ENCODE data around the gene KRTAP10-1. TPM values are rescaled to one million over a fixed set of nuclear protein-coding genes. Genes with fewer than 3 reads are reported as not detected.

The KRTAP10-1 gene
- total and polyA plus RNA-seq, 5 donors from 2014 or later = not detected

- Mint-ChIP-seq H3K36me3 (no peaks in the 10 kb centered on the region), H3K4me1 (peaks cover 0 to 3% (median 0%) of the 10 kb centered on the region in 4 donors), H3K9me3 (peaks cover 0 to 1% (median 0%) of the 10 kb centered on the region in 7 donors), H3K27me3 (no peaks in the 10 kb centered on the region), H3K27ac (no peak overlapping the region), H3K4me3 (no peak overlapping the region)
- no peak for DNase-seq
- Histone ChIP-seq H3K36me3 (ENCODE audit: control insufficient read depth, insufficient read depth, low read length) (no peaks in the 10 kb centered on the region), H3K4me3 (ENCODE audit: low read depth, low read length) (no peak overlapping the region), H3K27ac (ENCODE audit: insufficient read depth, low read length, poor library complexity, severe bottlenecking) (no peak overlapping the region), H3K9me3 (ENCODE audit: control insufficient read depth in 2 of 2, low read length in 2 of 2) (no peaks in the 10 kb centered on the region), H3K27me3 (ENCODE audit: control insufficient read depth, insufficient read depth, low read length) (no peaks in the 10 kb centered on the region), H3K4me1 (ENCODE audit: control insufficient read depth, insufficient read depth, low read length, poor library complexity, severe bottlenecking) (no peaks in the 10 kb centered on the region)
- ATAC-seq (ENCODE audit: low read depth in 2 of 2) = no peak
Observed at GRCh38 chr21:44533121-44533890, 6.7 kb downstream of the KRTAP10-1 start.

- no peak overlapping the region for H3K4me3 Mint-ChIP-seq
- ATAC-seq (ENCODE audit: low read depth in 2 of 2) (no peak), DNase-seq (no peak)
- H3K9me3 Mint-ChIP-seq = peaks cover 0 to 1% (median 0%) of the 10 kb centered on the region in 7 donors
- no peaks in the 10 kb centered on the region for H3K4me1 ChIP-seq (ENCODE audit: control insufficient read depth, insufficient read depth, low read length, poor library complexity, severe bottlenecking)
- no peaks in the 10 kb centered on the region for H3K36me3 ChIP-seq (ENCODE audit: control insufficient read depth, insufficient read depth, low read length)
- no peaks in the 10 kb centered on the region for H3K27me3 ChIP-seq (ENCODE audit: control insufficient read depth, insufficient read depth, low read length)
- no peak overlapping the region for H3K27ac Mint-ChIP-seq
- H3K27ac ChIP-seq (ENCODE audit: insufficient read depth, low read length, poor library complexity, severe bottlenecking) = no peak overlapping the region
- H3K36me3 Mint-ChIP-seq = no peaks in the 10 kb centered on the region
- no peak overlapping the region for H3K4me3 ChIP-seq (ENCODE audit: low read depth, low read length)
- H3K9me3 ChIP-seq (ENCODE audit: control insufficient read depth in 2 of 2, low read length in 2 of 2) = no peaks in the 10 kb centered on the region
- H3K4me1 Mint-ChIP-seq = peaks cover 0 to 3% (median 0%) of the 10 kb centered on the region in 4 donors
- H3K27me3 Mint-ChIP-seq = no peaks in the 10 kb centered on the region
Observed at GRCh38 chr21:44532712-44533111, 7.3 kb downstream of the KRTAP10-1 start.

GRCh38 chr21:44531606-44532564 is 8.1 kb downstream of the KRTAP10-1 start:
- no peak for DNase-seq
- peak overlapping the region in 1 of 3 donors; percentile 68 for H3K27ac Mint-ChIP-seq

DNA sequence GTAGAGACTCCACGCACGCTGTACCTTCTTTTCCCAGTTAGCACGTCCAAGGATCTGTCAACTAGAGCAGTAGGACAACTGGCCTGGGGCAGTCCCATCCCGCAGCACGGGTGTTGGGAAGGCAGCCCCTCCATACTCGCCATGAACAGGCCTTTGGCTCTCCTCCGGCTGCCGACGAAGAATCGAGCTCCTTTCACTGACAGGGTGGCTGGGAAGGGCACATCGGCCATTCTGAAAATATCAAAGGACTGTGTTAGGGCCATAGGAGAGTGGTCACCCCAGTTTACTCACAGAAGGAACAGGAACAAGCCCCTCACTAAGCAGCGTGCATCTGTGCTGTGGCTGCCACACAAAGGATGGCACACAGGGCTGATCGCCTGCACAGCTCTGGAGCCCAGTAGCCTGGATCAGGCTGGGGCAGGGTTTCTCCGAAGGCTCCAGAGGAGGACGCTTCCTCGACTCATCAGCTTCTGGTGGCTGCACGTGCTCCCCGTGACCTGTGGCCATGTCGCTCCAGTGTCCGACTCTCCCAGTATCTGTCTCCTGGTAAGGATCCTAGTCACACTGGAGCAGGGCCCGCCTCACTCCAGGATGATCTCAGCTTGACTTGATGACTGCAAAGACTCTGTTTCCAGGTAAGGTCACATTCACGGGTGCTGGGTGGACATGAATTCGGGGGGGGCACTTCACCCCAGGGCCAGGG is 8.9 kb downstream of the KRTAP10-1 start:
- Histone ChIP-seq H3K27me3 (ENCODE audit: control insufficient read depth, insufficient read depth, low read length) (no peaks in the 10 kb centered on the region), H3K27ac (ENCODE audit: insufficient read depth, low read length, poor library complexity, severe bottlenecking) (no peak overlapping the region), H3K9me3 (ENCODE audit: control insufficient read depth in 2 of 2, low read length in 2 of 2) (no peaks in the 10 kb centered on the region), H3K4me3 (ENCODE audit: low read depth, low read length) (no peak overlapping the region), H3K36me3 (ENCODE audit: control insufficient read depth, insufficient read depth, low read length) (no peaks in the 10 kb centered on the region), H3K4me1 (ENCODE audit: control insufficient read depth, insufficient read depth, low read length, poor library complexity, severe bottlenecking) (no peaks in the 10 kb centered on the region)
- H3K27me3 Mint-ChIP-seq = no peaks in the 10 kb centered on the region
- no peak for DNase-seq
- no peaks in the 10 kb centered on the region for H3K36me3 Mint-ChIP-seq
- peaks cover 0 to 1% (median 0%) of the 10 kb centered on the region in 7 donors for H3K9me3 Mint-ChIP-seq
- H3K27ac Mint-ChIP-seq = no peak overlapping the region
- H3K4me3 Mint-ChIP-seq = no peak overlapping the region
- no peaks in the 10 kb centered on the region for H3K4me1 Mint-ChIP-seq
- ATAC-seq (ENCODE audit: low read depth in 2 of 2) = no peak

More at GRCh38 chr21:44531606-44532564, 8.1 kb downstream of the KRTAP10-1 start:
- H3K9me3 ChIP-seq (ENCODE audit: control insufficient read depth in 2 of 2, low read length in 2 of 2) = no peaks in the 10 kb centered on the region
- H3K9me3 Mint-ChIP-seq = peaks cover 0 to 1% (median 0%) of the 10 kb centered on the region in 7 donors
- no peak overlapping the region for H3K4me3 ChIP-seq (ENCODE audit: low read depth, low read length)
- H3K4me3 Mint-ChIP-seq = no peak overlapping the region
- no peaks in the 10 kb centered on the region for H3K4me1 ChIP-seq (ENCODE audit: control insufficient read depth, insufficient read depth, low read length, poor library complexity, severe bottlenecking)
- H3K4me1 Mint-ChIP-seq = no peaks in the 10 kb centered on the region
- no peaks in the 10 kb centered on the region for H3K27me3 Mint-ChIP-seq
- no peak overlapping the region for H3K27ac ChIP-seq (ENCODE audit: insufficient read depth, low read length, poor library complexity, severe bottlenecking)
- no peak for ATAC-seq (ENCODE audit: low read depth in 2 of 2)
- no peaks in the 10 kb centered on the region for H3K36me3 Mint-ChIP-seq
- no peaks in the 10 kb centered on the region for H3K36me3 ChIP-seq (ENCODE audit: control insufficient read depth, insufficient read depth, low read length)
- no peaks in the 10 kb centered on the region for H3K27me3 ChIP-seq (ENCODE audit: control insufficient read depth, insufficient read depth, low read length)

- no peaks in the 10 kb centered on the region for H3K27me3 ChIP-seq (ENCODE audit: control insufficient read depth, insufficient read depth, low read length)
- Mint-ChIP-seq H3K27ac (no peak overlapping the region), H3K27me3 (no peaks in the 10 kb centered on the region), H3K9me3 (peaks cover 0 to 1% (median 0%) of the 10 kb centered on the region in 7 donors), H3K4me1 (no peaks in the 10 kb centered on the region), H3K36me3 (no peaks in the 10 kb centered on the region), H3K4me3 (no peak overlapping the region)
- no peak for ATAC-seq (ENCODE audit: low read depth in 2 of 2)
- H3K4me1 ChIP-seq (ENCODE audit: control insufficient read depth, insufficient read depth, low read length, poor library complexity, severe bottlenecking) = no peaks in the 10 kb centered on the region
- H3K36me3 ChIP-seq (ENCODE audit: control insufficient read depth, insufficient read depth, low read length) = no peaks in the 10 kb centered on the region
- no peak overlapping the region for H3K27ac ChIP-seq (ENCODE audit: insufficient read depth, low read length, poor library complexity, severe bottlenecking)
- no peak overlapping the region for H3K4me3 ChIP-seq (ENCODE audit: low read depth, low read length)
- no peak for DNase-seq
- H3K9me3 ChIP-seq (ENCODE audit: control insufficient read depth in 2 of 2, low read length in 2 of 2) = no peaks in the 10 kb centered on the region
Observed at GRCh38 chr21:44530221-44530902, 9.6 kb downstream of the KRTAP10-1 start.

DNA sequence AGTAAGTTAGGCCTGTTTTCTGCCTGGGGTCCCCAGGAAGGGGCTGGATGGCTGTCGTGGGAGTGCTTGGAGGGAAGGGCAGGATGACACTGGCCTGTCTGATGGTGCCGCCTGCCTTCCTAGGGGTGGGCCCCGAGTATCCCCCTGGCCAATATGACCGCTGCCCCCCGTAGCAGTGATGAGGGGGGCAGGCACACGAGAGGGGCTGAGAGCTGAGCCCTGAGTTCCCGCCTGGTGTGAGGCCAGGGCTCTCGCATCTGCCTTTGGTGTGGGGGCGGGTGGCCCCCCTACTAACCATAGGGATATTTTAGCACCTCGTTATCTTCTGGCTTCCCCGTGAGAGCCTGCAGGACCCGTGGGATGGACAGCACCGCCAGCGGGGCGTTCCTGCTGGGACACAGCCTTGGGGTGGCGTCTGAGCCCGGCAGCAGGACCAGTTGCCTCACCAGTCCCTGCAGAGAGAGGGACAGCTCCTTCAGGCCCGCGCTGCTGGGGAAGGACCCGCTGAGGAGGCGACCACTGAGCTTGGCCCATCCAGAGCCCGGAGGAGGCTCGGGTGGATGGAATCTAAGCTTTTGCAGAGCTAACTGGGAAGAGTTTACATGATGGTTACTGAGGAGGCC is 10.4 kb downstream of the KRTAP10-1 start:
- H3K4me1 ChIP-seq (ENCODE audit: control insufficient read depth, insufficient read depth, low read length, poor library complexity, severe bottlenecking) = no peaks in the 10 kb centered on the region
- no peaks in the 10 kb centered on the region for H3K9me3 ChIP-seq (ENCODE audit: control insufficient read depth in 2 of 2, low read length in 2 of 2)
- no peak overlapping the region for H3K4me3 ChIP-seq (ENCODE audit: low read depth, low read length)
- no peak overlapping the region for H3K27ac ChIP-seq (ENCODE audit: insufficient read depth, low read length, poor library complexity, severe bottlenecking)
- Mint-ChIP-seq H3K4me1 (no peaks in the 10 kb centered on the region), H3K4me3 (no peak overlapping the region), H3K27ac (no peak overlapping the region), H3K27me3 (no peaks in the 10 kb centered on the region), H3K36me3 (no peaks in the 10 kb centered on the region), H3K9me3 (peaks cover 0 to 1% (median 0%) of the 10 kb centered on the region in 7 donors)
- no peaks in the 10 kb centered on the region for H3K27me3 ChIP-seq (ENCODE audit: control insufficient read depth, insufficient read depth, low read length)
- DNase-seq (no peak), ATAC-seq (ENCODE audit: low read depth in 2 of 2) (no peak)
- H3K36me3 ChIP-seq (ENCODE audit: control insufficient read depth, insufficient read depth, low read length) = no peaks in the 10 kb centered on the region

DNA sequence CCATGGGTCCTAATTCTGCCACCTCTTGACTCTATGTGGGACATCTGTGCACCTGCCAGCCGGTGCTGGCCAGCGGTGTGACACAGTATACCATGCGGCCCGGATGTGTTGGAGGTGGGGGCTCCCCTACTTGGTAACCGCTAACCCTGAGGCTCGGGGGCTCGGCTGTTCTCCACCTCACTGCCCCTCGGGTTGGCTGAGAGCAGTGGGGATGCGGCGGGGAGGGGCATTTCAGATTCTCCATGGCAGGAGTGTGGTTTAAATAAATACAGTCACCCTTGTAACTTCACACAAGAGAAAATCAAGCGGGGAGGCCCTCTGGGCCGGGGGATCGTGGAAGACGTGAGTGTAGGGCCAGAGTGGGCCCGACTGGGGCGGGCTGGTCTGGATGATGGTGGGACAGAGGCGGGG is 11.0 kb downstream of the KRTAP10-1 start:
- no peaks in the 10 kb centered on the region for H3K27me3 Mint-ChIP-seq

More for the DNA sequence above, 11.0 kb downstream of the KRTAP10-1 start:
- H3K9me3 Mint-ChIP-seq = peaks cover 0 to 1% (median 0%) of the 10 kb centered on the region in 7 donors
- no peaks in the 10 kb centered on the region for H3K4me1 Mint-ChIP-seq
- no peak overlapping the region for H3K27ac ChIP-seq (ENCODE audit: insufficient read depth, low read length, poor library complexity, severe bottlenecking)
- H3K9me3 ChIP-seq (ENCODE audit: control insufficient read depth in 2 of 2, low read length in 2 of 2) = no peaks in the 10 kb centered on the region
- H3K4me3 ChIP-seq (ENCODE audit: low read depth, low read length) = no peak overlapping the region
- H3K27me3 ChIP-seq (ENCODE audit: control insufficient read depth, insufficient read depth, low read length) = no peaks in the 10 kb centered on the region
- no peak overlapping the region for H3K4me3 Mint-ChIP-seq
- no peaks in the 10 kb centered on the region for H3K36me3 Mint-ChIP-seq
- ATAC-seq (ENCODE audit: low read depth in 2 of 2) (no peak), DNase-seq (no peak)
- H3K4me1 ChIP-seq (ENCODE audit: control insufficient read depth, insufficient read depth, low read length, poor library complexity, severe bottlenecking) = no peaks in the 10 kb centered on the region
- no peak overlapping the region for H3K27ac Mint-ChIP-seq
- no peaks in the 10 kb centered on the region for H3K36me3 ChIP-seq (ENCODE audit: control insufficient read depth, insufficient read depth, low read length)

Data from CD4-positive, CD25-positive, alpha-beta regulatory T cell (primary cell).